Nephron progenitor cell (in vitro differentiated cells): ENCODE measurements around the gene FYN.

Source experiments
- DNase-seq: peaks from one replicate; pipeline ENCODE4 v3.0.0; 2021
- H3K27ac Mint-ChIP-seq: 2 replicates; pipeline ENCODE4 v1.8.0; 2021; ENCODE audit warnings: mild to moderate bottlenecking, moderate library complexity, mixed read lengths
- H3K27me3 Mint-ChIP-seq: 2 replicates; pipeline ENCODE4 v1.8.0; 2021; ENCODE audit warnings: mild to moderate bottlenecking, low read depth, mixed read lengths; ENCODE audit not compliant: poor library complexity
- H3K36me3 Mint-ChIP-seq: 2 replicates; pipeline ENCODE4 v1.8.0; 2021; ENCODE audit warnings: low read depth, mixed read lengths
- H3K4me1 Mint-ChIP-seq: 2 replicates; pipeline ENCODE4 v1.8.0; 2021; ENCODE audit warnings: mixed read lengths
- H3K4me3 Mint-ChIP-seq: 2 replicates; pipeline ENCODE4 v1.8.0; 2021; ENCODE audit warnings: mild to moderate bottlenecking, moderate library complexity, mixed read lengths
- H3K9me3 Mint-ChIP-seq: 2 replicates; pipeline ENCODE4 v1.8.0; 2021; ENCODE audit warnings: mild to moderate bottlenecking, moderate library complexity, mixed read lengths
- TF ChIP-seq, protein P1 (sequence below): fragments of 200-600 bp; sonication (generic); IDR thresholded peaks from 2 replicates; pipeline ENCODE4 v1.5.0; 2021; ENCODE audit warnings: antibody characterized with exemption

The FYN gene

DNA sequence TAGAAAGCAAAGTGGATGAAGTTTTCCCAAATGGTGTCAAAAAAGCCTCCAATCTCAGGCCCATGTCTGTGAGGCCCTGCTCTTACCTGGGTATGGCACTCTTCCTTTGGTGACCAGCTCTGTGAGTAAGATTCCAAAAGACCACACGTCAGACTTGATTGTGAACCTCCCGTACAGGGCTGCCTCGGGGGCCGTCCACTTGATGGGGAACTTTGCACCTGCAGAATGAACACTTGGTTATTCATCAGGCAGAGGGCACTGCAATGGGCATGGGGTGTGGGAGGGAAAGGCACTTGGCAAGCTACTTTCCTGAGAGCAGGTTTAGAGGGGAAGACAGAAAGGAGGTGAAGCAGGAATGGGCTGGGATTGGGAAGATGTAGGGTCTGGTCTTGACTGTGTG, 198.8 kb downstream of the FYN start:
- Mint-ChIP-seq H3K27me3 (peaks cover 6% of the 10 kb centered on the region), H3K9me3 (no peaks in the 10 kb centered on the region), H3K4me1 (peaks cover 42% of the 10 kb centered on the region), H3K4me3 (no peak overlapping the region), H3K27ac (peak overlapping the region; percentile 67), H3K36me3 (peaks cover 58% of the 10 kb centered on the region)
- no peak for DNase-seq
- TF ChIP-seq, protein P1, sequence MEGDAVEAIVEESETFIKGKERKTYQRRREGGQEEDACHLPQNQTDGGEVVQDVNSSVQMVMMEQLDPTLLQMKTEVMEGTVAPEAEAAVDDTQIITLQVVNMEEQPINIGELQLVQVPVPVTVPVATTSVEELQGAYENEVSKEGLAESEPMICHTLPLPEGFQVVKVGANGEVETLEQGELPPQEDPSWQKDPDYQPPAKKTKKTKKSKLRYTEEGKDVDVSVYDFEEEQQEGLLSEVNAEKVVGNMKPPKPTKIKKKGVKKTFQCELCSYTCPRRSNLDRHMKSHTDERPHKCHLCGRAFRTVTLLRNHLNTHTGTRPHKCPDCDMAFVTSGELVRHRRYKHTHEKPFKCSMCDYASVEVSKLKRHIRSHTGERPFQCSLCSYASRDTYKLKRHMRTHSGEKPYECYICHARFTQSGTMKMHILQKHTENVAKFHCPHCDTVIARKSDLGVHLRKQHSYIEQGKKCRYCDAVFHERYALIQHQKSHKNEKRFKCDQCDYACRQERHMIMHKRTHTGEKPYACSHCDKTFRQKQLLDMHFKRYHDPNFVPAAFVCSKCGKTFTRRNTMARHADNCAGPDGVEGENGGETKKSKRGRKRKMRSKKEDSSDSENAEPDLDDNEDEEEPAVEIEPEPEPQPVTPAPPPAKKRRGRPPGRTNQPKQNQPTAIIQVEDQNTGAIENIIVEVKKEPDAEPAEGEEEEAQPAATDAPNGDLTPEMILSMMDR: no peak

DNA sequence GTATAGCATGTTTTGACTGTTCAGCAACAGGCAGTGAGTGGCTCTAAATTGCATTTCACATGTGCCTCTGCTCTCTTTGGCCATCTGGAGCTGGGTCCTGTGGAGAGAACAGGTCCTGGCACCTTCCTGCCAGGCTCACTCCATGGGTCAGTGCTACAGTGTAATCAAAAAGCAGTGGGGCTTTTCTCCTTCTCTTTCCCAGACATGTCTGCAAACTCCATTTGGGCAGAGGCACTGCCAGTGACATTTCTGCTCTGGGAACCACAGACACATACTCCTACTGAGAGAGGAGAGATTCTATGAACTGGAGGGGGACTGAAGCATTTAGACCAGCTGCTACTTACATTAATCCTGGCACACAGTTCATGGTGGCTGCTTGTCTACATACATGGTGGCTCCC, 199.3 kb downstream of the FYN start:
- Mint-ChIP-seq H3K4me3 (no peak overlapping the region), H3K27ac (peak overlapping the region; percentile 67), H3K27me3 (peaks cover 5% of the 10 kb centered on the region), H3K9me3 (no peaks in the 10 kb centered on the region), H3K36me3 (peaks cover 56% of the 10 kb centered on the region), H3K4me1 (peaks cover 37% of the 10 kb centered on the region)
- DNase-seq: no peak
- TF ChIP-seq, protein P1: no peak

DNA sequence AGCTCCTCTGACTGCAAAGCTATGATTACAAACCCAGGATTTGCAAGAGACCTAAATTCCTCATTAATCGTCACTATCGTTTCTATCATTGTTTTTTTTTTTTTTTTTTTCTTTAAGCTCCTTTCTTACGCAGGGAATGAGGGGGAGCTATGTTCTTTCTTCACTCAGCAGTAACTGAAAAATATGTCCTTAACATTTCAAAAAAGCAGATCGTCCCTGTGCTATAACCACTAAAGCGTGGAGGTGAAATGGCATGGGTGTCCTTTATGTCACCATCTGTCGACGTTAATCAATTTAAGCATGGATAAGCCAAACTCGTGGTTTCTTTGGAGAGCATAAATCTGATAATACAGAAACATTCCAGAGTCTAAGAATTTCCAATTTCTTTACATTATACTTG, 199.7 kb downstream of the FYN start:
- no peak for DNase-seq
- H3K27ac Mint-ChIP-seq: peak overlapping the region; percentile 70
- H3K4me1 Mint-ChIP-seq: peaks cover 37% of the 10 kb centered on the region
- peaks cover 5% of the 10 kb centered on the region for H3K27me3 Mint-ChIP-seq
- TF ChIP-seq, protein P1: no peak
- peaks cover 56% of the 10 kb centered on the region for H3K36me3 Mint-ChIP-seq
- H3K9me3 Mint-ChIP-seq: no peaks in the 10 kb centered on the region
- peak overlapping the region; percentile 43 for H3K4me3 Mint-ChIP-seq

DNA sequence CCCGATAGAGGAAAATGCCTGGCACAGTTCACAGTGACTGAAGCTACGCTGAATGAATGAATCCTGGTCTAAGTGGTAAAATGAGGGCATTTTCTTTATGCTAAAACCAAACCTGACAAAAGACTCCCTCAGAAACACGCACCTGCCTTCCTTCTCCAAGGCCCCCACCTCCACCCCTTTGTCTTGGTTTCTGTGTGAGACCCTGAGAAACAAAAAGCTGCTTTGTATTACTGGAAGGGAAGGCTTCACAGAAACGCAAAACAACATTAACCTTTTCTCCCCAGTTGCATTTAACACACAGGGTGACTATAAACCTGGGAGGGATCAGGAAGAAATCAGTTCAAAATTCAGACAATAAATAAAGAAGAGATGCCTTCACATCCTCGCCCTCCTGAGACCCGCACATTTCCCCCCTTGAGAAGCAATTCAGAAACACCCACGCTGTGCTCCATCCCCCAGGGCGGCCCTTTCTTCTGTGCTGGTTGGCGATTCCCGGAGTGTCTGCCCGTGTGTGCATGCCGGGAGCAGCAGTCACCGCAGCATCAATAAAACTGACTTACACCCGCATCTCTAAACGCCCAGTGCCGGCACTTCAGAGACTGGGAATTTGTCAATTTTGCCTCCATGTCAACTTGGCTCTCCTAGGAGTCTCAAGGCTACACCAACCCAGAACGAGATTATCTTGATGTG, 200.3 kb downstream of the FYN start:
- peak overlapping the region; percentile 43 for H3K4me3 Mint-ChIP-seq
- DNase-seq: peak; percentile 47
- peaks cover 41% of the 10 kb centered on the region for H3K4me1 Mint-ChIP-seq
- H3K36me3 Mint-ChIP-seq: peaks cover 60% of the 10 kb centered on the region
- no peaks in the 10 kb centered on the region for H3K9me3 Mint-ChIP-seq
- H3K27ac Mint-ChIP-seq: peak overlapping the region; percentile 70
- TF ChIP-seq, protein P1: no peak
- H3K27me3 Mint-ChIP-seq: peaks cover 5% of the 10 kb centered on the region

DNA sequence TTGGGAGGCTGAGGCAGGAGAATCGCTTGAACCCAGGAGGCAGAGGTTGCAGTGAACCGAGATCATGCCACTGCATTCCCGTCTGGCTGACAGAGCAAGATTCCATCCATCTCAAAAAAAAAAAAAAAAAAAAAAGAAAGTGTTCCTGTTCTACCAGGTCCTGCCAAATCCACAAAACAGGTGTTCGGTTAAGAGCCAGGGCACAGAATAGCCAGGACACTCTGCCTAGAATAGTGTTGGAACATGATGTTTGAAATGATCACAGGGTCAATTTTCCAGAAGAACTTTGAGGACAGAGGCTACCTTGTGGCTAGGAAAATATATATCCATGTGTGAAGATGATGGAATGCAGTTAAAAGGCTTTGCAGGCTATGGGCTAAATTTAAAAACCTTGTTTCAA, 203.9 kb downstream of the FYN start:
- Mint-ChIP-seq H3K9me3 (no peaks in the 10 kb centered on the region), H3K36me3 (peaks cover 63% of the 10 kb centered on the region), H3K27me3 (peaks cover 5% of the 10 kb centered on the region), H3K4me1 (peaks cover 57% of the 10 kb centered on the region), H3K27ac (no peak overlapping the region), H3K4me3 (no peak overlapping the region)
- no peak for DNase-seq
- TF ChIP-seq, protein P1: no peak

DNA sequence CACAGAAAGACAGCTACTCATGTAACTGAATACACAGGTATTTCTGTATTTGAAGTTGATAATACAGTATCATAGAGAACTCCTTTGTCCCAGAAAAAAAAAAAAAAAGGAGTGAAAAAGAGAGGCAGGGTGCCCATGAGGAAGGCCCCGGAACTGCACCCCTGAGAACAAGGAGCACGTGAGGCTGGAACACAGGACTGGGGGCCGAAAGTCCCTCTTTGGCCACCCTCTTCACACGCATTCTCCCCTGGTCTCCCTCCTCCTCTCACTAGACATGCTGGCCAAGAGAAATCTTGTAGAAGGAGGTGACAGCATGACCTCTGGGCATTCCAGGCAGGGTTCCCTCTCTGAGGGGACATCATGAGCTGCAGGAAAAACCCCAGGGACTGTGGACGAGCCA, 204.8 kb downstream of the FYN start:
- no peaks in the 10 kb centered on the region for H3K9me3 Mint-ChIP-seq
- peaks cover 57% of the 10 kb centered on the region for H3K36me3 Mint-ChIP-seq
- no peak overlapping the region for H3K27ac Mint-ChIP-seq
- H3K4me1 Mint-ChIP-seq: peaks cover 57% of the 10 kb centered on the region
- no peak overlapping the region for H3K4me3 Mint-ChIP-seq
- peaks cover 5% of the 10 kb centered on the region for H3K27me3 Mint-ChIP-seq
- TF ChIP-seq, protein P1: peak; percentile 26
- DNase-seq: no peak
